Hepatocyte (in vitro differentiated cells): ENCODE data around the gene EID3.

Experiments
- CTCF ChIP-seq: fragments of 200-600 bp; sonication (generic); IDR thresholded peaks from 2 replicates; pipeline ENCODE4 v1.5.1; 2016; ENCODE audit warnings: antibody characterized with exemption, mild to moderate bottlenecking; ENCODE audit not compliant: poor library complexity
- EZH2 ChIP-seq: fragments of 200-600 bp; sonication (generic); IDR thresholded peaks from 2 replicates; pipeline ENCODE4 v1.6.1; 2016; ENCODE audit warnings: antibody characterized with exemption, mild to moderate bottlenecking, borderline replicate concordance

- TF ChIP-seq CTCF (no peak), EZH2 (no peak)
Measured at GRCh38 chr12:104317538-104318210, 14.1 kb downstream of the EID3 start.
